OCI-LY3 (cell line): ENCODE measurements around the gene OR1F1.
"Not testable (repeated sequence)": the region's sequence is repeated elsewhere in the genome, so short reads cannot be mapped to it uniquely, and the experiment has no call there.

Experiments used
- EZH2phosphoT487 ChIP-seq: fragments of 200-600 bp; shearing (Covaris generic); IDR thresholded peaks from 2 replicates; pipeline ENCODE4 v1.6.1; 2018; ENCODE audit warnings: antibody characterized with exemption, mixed run types, low read depth
- TF ChIP-seq, protein P1 (sequence below): fragments of 200-600, 300-600 bp; sonication (generic); IDR thresholded peaks from 2 replicates; pipeline ENCODE4 v1.5.1; 2014; ENCODE audit warnings: antibody characterized with exemption, low read length, low read depth

- TF ChIP-seq, protein P1, sequence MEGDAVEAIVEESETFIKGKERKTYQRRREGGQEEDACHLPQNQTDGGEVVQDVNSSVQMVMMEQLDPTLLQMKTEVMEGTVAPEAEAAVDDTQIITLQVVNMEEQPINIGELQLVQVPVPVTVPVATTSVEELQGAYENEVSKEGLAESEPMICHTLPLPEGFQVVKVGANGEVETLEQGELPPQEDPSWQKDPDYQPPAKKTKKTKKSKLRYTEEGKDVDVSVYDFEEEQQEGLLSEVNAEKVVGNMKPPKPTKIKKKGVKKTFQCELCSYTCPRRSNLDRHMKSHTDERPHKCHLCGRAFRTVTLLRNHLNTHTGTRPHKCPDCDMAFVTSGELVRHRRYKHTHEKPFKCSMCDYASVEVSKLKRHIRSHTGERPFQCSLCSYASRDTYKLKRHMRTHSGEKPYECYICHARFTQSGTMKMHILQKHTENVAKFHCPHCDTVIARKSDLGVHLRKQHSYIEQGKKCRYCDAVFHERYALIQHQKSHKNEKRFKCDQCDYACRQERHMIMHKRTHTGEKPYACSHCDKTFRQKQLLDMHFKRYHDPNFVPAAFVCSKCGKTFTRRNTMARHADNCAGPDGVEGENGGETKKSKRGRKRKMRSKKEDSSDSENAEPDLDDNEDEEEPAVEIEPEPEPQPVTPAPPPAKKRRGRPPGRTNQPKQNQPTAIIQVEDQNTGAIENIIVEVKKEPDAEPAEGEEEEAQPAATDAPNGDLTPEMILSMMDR = not testable (repeated sequence)
- TF ChIP-seq EZH2phosphoT487 = not testable (repeated sequence)
Observed at GRCh38 chr16:3197694-3198333, 9.8 kb downstream of the OR1F1 start.
